ENCODE data around the gene PPIL6. TPM values are rescaled to one million over a fixed set of nuclear protein-coding genes. Genes with fewer than 3 reads are reported as not detected.
A peak's percentile ranks its signal among the peaks of the same experiment; 100 is the strongest.

Gene PPIL6
- total and polyA plus RNA-seq, 11 donors: 0.42 to 6.5 (median 3.4) TPM

DNA sequence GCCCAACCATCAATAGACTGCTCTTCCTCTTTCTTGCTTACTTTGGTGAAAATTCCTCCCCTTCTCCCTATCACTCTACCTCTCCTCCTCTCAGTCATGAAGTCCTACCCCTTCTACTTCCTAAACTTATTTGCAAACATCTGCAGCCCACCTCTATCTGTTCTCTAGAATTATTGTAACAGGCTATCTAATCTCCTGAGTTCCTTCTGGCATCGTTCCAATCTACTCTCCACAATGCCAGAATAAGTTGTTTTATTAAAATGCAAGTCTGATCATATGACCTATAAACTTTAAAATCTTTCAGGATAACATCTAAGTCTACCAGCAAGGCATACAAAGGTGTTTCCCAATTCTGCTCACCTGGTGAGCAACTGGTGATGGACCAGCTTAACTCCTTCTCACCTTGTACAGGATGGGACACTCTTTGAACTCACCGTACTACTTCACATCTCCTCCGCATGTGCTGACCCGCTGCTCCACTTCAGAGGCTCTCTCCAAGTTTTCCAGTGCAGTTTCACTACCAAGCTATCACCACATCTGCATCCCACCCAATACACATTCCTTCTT is 66.0 kb downstream of the PPIL6 start:
- intact Hi-C loops (cut with DNase I): no loop called here
- 66 to 91% (median 77%) methylated on average over 4 of the region's 4 CpGs for WGBS, 4 donors
- Histone ChIP-seq H3K9me3 (no peaks in the 10 kb centered on the region), H3K27ac (peak overlapping the region in 1 of 12 donors; percentile 27), H3K4me1 (peaks cover 0 to 73% (median 18%) of the 10 kb centered on the region in 12 donors), H3K27me3 (no peaks in the 10 kb centered on the region), H3K4me3 (no peak overlapping the region), H3K36me3 (peaks cover 0 to 100% (median 86%) of the 10 kb centered on the region in 9 donors)
- DNase-seq: no peak
- no peak for TF ChIP-seq POLR2A (IDR thresholded peaks at IDR 0.05)
- no peak for TF ChIP-seq CTCF (IDR thresholded peaks at IDR 0.05)
- ATAC-seq: no peak

GRCh38 chr6:109373762-109374161 is 66.7 kb downstream of the PPIL6 start:
- WGBS, 4 donors: 89 to 94% (median 91%) methylated on average over 4 of the region's 4 CpGs
- ATAC-seq (peak in 2 of 4 donors; percentile 36 to 66), DNase-seq (no peak)
- Histone ChIP-seq H3K27me3 (no peaks in the 10 kb centered on the region), H3K9me3 (no peaks in the 10 kb centered on the region), H3K4me1 (peaks cover 0 to 67% (median 14%) of the 10 kb centered on the region in 12 donors), H3K4me3 (no peak overlapping the region), H3K36me3 (peaks cover 0 to 100% (median 92%) of the 10 kb centered on the region in 9 donors), H3K27ac (peak overlapping the region in 1 of 12 donors; percentile 27)
- no peak for TF ChIP-seq CTCF (IDR thresholded peaks at IDR 0.05)
- no peak for TF ChIP-seq POLR2A (IDR thresholded peaks at IDR 0.05)
- intact Hi-C loops (cut with DNase I): no loop called here

- no peaks in the 10 kb centered on the region for H3K27me3 ChIP-seq
- TF ChIP-seq CTCF (IDR thresholded peaks at IDR 0.05) (no peak), POLR2A (IDR thresholded peaks at IDR 0.05) (no peak)
- 75 to 81% (median 76%) methylated on average over 4 of the region's 4 CpGs for WGBS, 4 donors
- no peak for DNase-seq
- intact Hi-C loops (cut with DNase I): no loop called here
- no peak overlapping the region for H3K4me3 ChIP-seq
- peak overlapping the region in 1 of 12 donors; percentile 27 for H3K27ac ChIP-seq
- no peaks in the 10 kb centered on the region for H3K9me3 ChIP-seq
- ATAC-seq: no peak
- H3K4me1 ChIP-seq: peaks cover 0 to 63% (median 14%) of the 10 kb centered on the region in 12 donors
- peaks cover 0 to 100% (median 94%) of the 10 kb centered on the region in 9 donors for H3K36me3 ChIP-seq
Measured at GRCh38 chr6:109373331-109373730, 67.1 kb downstream of the PPIL6 start.

- intact Hi-C loops (cut with DNase I): no loop called here
- Histone ChIP-seq H3K9me3 (no peaks in the 10 kb centered on the region), H3K4me1 (peaks cover 0 to 51% (median 10%) of the 10 kb centered on the region in 12 donors), H3K36me3 (peaks cover 0 to 100% (median 94%) of the 10 kb centered on the region in 9 donors), H3K27me3 (no peaks in the 10 kb centered on the region), H3K4me3 (no peak overlapping the region), H3K27ac (no peak overlapping the region)
- no peak for ATAC-seq
- 71 to 87% (median 77%) methylated on average over 2 of the region's 2 CpGs for WGBS, 4 donors
- no peak for TF ChIP-seq CTCF (IDR thresholded peaks at IDR 0.05)
- TF ChIP-seq POLR2A (IDR thresholded peaks at IDR 0.05): no peak
- no peak for DNase-seq
Measured at GRCh38 chr6:109372130-109372529, 68.3 kb downstream of the PPIL6 start.
